H1 (cell line): ENCODE measurements around the gene ASTN1. TPM values are rescaled to one million over a fixed set of nuclear protein-coding genes. Genes with fewer than 3 reads are reported as not detected.

Experiments
- CTCF ChIA-PET: fragments of 300-600 bp; sonication (Branson Sonifier 250); formaldehyde crosslinking; loops from one replicate; lab custom pipeline; 2021; ENCODE audit not compliant: partially characterized antibody; lab: Charles Lee
- POLR2A ChIA-PET: fragments of 300-600 bp; sonication (Branson Sonifier 250); formaldehyde crosslinking; loops from one replicate; lab custom pipeline; 2021; ENCODE audit warnings: inconsistent platforms; ENCODE audit not compliant: partially characterized antibody; lab: Charles Lee
- DNase-seq, 2 experiments: peaks; one replicate each; pipeline versions ENCODE4 v3.0.0 to v3.0.0-alpha.2; 2010 to 2022; ENCODE audit warnings: low spot score in 2 of 2, low read depth in 1 of 2, mixed read lengths in 1 of 2
- FAIRE-seq: peaks from 2 replicates; lab custom pipeline; 2011; peaks lifted over from hg19 to GRCh38; lab: Jason Lieb, UNC
- H2AFZ ChIP-seq: 2 replicates; pipeline ENCODE4 v1.8.1; 2012; ENCODE audit warnings: low read length, inconsistent platforms
- H2AK5ac ChIP-seq: 2 replicates; pipeline ENCODE4 v1.6.1; 2013; ENCODE audit warnings: low read depth, low read length
- H2BK120ac ChIP-seq: replicated peaks from 2 replicates; pipeline ENCODE3; 2013; ENCODE audit warnings: low read depth, low read length, inconsistent platforms
- H2BK12ac ChIP-seq: 2 replicates; pipeline ENCODE4 v1.6.1; 2013; ENCODE audit warnings: low read depth, low read length
- H2BK15ac ChIP-seq: 2 replicates; pipeline ENCODE4 v1.6.1; 2013; ENCODE audit warnings: low read length
- H2BK20ac ChIP-seq: 2 replicates; pipeline ENCODE4 v1.6.1; 2013; ENCODE audit warnings: low read length
- H2BK5ac ChIP-seq: 2 replicates; pipeline ENCODE4 v1.6.1; 2013; ENCODE audit warnings: low read depth, low read length
- H3K14ac ChIP-seq: 2 replicates; pipeline ENCODE4 v1.6.1; 2013; ENCODE audit warnings: inconsistent platforms; ENCODE audit not compliant: insufficient read length
- H3K18ac ChIP-seq: 2 replicates; pipeline ENCODE4 v1.6.1; 2013; ENCODE audit warnings: low read length; ENCODE audit errors: extremely low read depth
- H3K23ac ChIP-seq: 2 replicates; pipeline ENCODE4 v1.6.1; 2013; ENCODE audit warnings: inconsistent platforms; ENCODE audit not compliant: insufficient read length
- H3K23me2 ChIP-seq: 2 replicates; pipeline ENCODE4 v1.6.1; 2013; ENCODE audit warnings: low read depth, low read length
- H3K27ac ChIP-seq: 2 replicates; pipeline ENCODE4 v1.6.1; 2011; ENCODE audit warnings: low read depth, low read length, inconsistent platforms
- H3K27me3 ChIP-seq, 4 experiments: replicated peaks in 1 of 4; 1 replicate in 1 of 4; 2 replicates in 3 of 4; pipeline versions ENCODE4 v1.6.1 to v1.8.1; 2011 to 2013; ENCODE audit warnings: low read length in 3 of 4, mild to moderate bottlenecking in 3 of 4, inconsistent platforms in 2 of 4, mixed read lengths in 2 of 4, moderate library complexity in 1 of 4; ENCODE audit not compliant: control insufficient read depth in 3 of 4, insufficient read depth in 3 of 4; ENCODE audit errors: extremely low read depth in 1 of 4
- H3K36me3 ChIP-seq, 4 experiments: 2 replicates each; pipeline versions ENCODE4 v1.6.1 to v1.8.1; 2011 to 2013; ENCODE audit warnings: mild to moderate bottlenecking in 4 of 4, low read length in 3 of 4, moderate library complexity in 2 of 4, control low read depth in 1 of 4, inconsistent platforms in 1 of 4; ENCODE audit not compliant: insufficient read depth in 4 of 4, control insufficient read depth in 2 of 4
- H3K4ac ChIP-seq: replicated peaks from 2 replicates; pipeline ENCODE3; 2013; ENCODE audit warnings: low read length, low read depth, mixed read lengths, inconsistent platforms; ENCODE audit not compliant: insufficient read length
- H3K4me1 ChIP-seq, 4 experiments: replicated peaks in 1 of 4; 1 replicate in 1 of 4; 2 replicates in 3 of 4; pipeline versions ENCODE4 v1.6.1 to v1.8.1; 2011 to 2013; ENCODE audit warnings: low read length in 3 of 4, inconsistent platforms in 2 of 4, mixed read lengths in 1 of 4; ENCODE audit not compliant: insufficient read depth in 4 of 4, control insufficient read depth in 3 of 4
- H3K4me2 ChIP-seq, 2 experiments: 2 replicates each; pipeline versions ENCODE4 v1.6.1 to v1.8.1; 2011 to 2013; ENCODE audit warnings: low read depth in 2 of 2, low read length in 2 of 2, control low read depth in 1 of 2, inconsistent platforms in 1 of 2, mild to moderate bottlenecking in 1 of 2; ENCODE audit not compliant: insufficient read depth in 1 of 2
- H3K4me3 ChIP-seq, 4 experiments: fragments of 200-600, 300-600 bp in 1 of 4; sonication (generic), shearing (Covaris generic), sonication (Bioruptor Twin) in 1 of 4; 2 replicates each; pipeline versions ENCODE4 v1.5.1 to v1.8.1; 2011 to 2016; ENCODE audit warnings: low read length in 4 of 4, low read depth in 3 of 4, control low read depth in 2 of 4, inconsistent platforms in 2 of 4, mild to moderate bottlenecking in 2 of 4, mixed read lengths in 1 of 4, moderate library complexity in 1 of 4; ENCODE audit not compliant: insufficient read depth in 2 of 4; ENCODE audit errors: extremely low read depth in 1 of 4
- H3K56ac ChIP-seq: replicated peaks from 2 replicates; pipeline ENCODE3; 2013; ENCODE audit warnings: low read depth, mild to moderate bottlenecking, mixed read lengths, low read length, inconsistent platforms; ENCODE audit not compliant: insufficient read length
- H3K79me1 ChIP-seq: 2 replicates; pipeline ENCODE4 v1.6.1; 2013; ENCODE audit warnings: low read depth, low read length, control low read depth
- H3K79me2 ChIP-seq, 2 experiments: 2 replicates each; pipeline versions ENCODE4 v1.6.1 to v1.8.1; 2012 to 2013; ENCODE audit warnings: low read length in 2 of 2, mild to moderate bottlenecking in 2 of 2, inconsistent platforms in 1 of 2; ENCODE audit not compliant: insufficient read depth in 2 of 2, control insufficient read depth in 1 of 2
- H3K9ac ChIP-seq, 4 experiments: replicated peaks in 1 of 4; 1 replicate in 1 of 4; 2 replicates in 3 of 4; pipeline versions ENCODE4 v1.6.1 to v1.8.1; 2011 to 2013; ENCODE audit warnings: low read depth in 3 of 4, low read length in 3 of 4, control low read depth in 2 of 4, mild to moderate bottlenecking in 2 of 4, moderate library complexity in 2 of 4, inconsistent platforms in 1 of 4; ENCODE audit errors: extremely low read depth in 1 of 4
- H3K9me3 ChIP-seq, 2 experiments: 2 replicates each; pipeline versions ENCODE4 v1.6.1 to v1.8.1; 2012 to 2013; ENCODE audit warnings: mild to moderate bottlenecking in 2 of 2, moderate library complexity in 2 of 2, control low read depth in 1 of 2, inconsistent platforms in 1 of 2, low read depth in 1 of 2, low read length in 1 of 2, mixed read lengths in 1 of 2; ENCODE audit not compliant: insufficient read depth in 2 of 2
- H4K20me1 ChIP-seq, 2 experiments: replicated peaks in 1 of 2; 2 replicates each; pipeline versions ENCODE3 to v1.8.1; 2011 to 2013; ENCODE audit warnings: inconsistent platforms in 2 of 2, low read length in 2 of 2, mild to moderate bottlenecking in 1 of 2; ENCODE audit not compliant: insufficient read depth in 2 of 2, control insufficient read depth in 1 of 2
- H4K5ac ChIP-seq: 2 replicates; pipeline ENCODE4 v1.6.1; 2013; ENCODE audit warnings: low read length, low read depth, mixed read lengths, inconsistent platforms; ENCODE audit not compliant: insufficient read length
- H4K8ac ChIP-seq: 2 replicates; pipeline ENCODE4 v1.8.0; 2013; ENCODE audit warnings: mild to moderate bottlenecking, moderate library complexity, low read length, inconsistent platforms; ENCODE audit not compliant: insufficient read depth; ENCODE audit errors: extremely low read depth
- H4K91ac ChIP-seq: replicated peaks from 2 replicates; pipeline ENCODE3; 2013; ENCODE audit warnings: low read length, mixed read lengths, inconsistent platforms; ENCODE audit not compliant: insufficient read length
- CBX5 ChIP-seq: fragments of 300-800, 300-1000 bp; sonication (generic); IDR thresholded peaks from 2 replicates; pipeline ENCODE4 v1.7.1; 2016; ENCODE audit warnings: antibody characterized with exemption, low read length, low read depth
- CBX8 ChIP-seq: fragments of 300-800, 300-1000 bp; sonication (generic); IDR thresholded peaks from 2 replicates; pipeline ENCODE4 v1.7.1; 2016; ENCODE audit warnings: low read depth, low read length, borderline replicate concordance
- EGR1 ChIP-seq: IDR thresholded peaks from 2 replicates; pipeline ENCODE4 v1.6.1; 2011; ENCODE audit warnings: low read depth, low read length, borderline replicate concordance
- JUN ChIP-seq: IDR thresholded peaks from 2 replicates; pipeline ENCODE4 v1.6.1; 2011; ENCODE audit warnings: low read depth, mild to moderate bottlenecking, improper control_type of control experiment, low read length
- POU5F1 ChIP-seq: IDR thresholded peaks from 2 replicates; pipeline ENCODE4 v1.6.1; 2011; ENCODE audit warnings: low read depth, mild to moderate bottlenecking, low read length, moderate library complexity
- RAD21 ChIP-seq, 2 experiments: IDR thresholded peaks in 1 of 2; conservative IDR thresholded peaks in 1 of 2; 2 replicates each; pipeline ENCODE4 v1.6.1; 2011; ENCODE audit warnings: low read depth in 2 of 2, low read length in 2 of 2, improper control_type of control experiment in 1 of 2, inconsistent platforms in 1 of 2, mild to moderate bottlenecking in 1 of 2, moderate library complexity in 1 of 2
- RNF2 ChIP-seq: fragments of 200-900, 300-1000 bp; sonication (generic); IDR thresholded peaks from 2 replicates; pipeline ENCODE4 v1.7.1; 2016; ENCODE audit warnings: borderline replicate concordance, low read depth, mild to moderate bottlenecking, antibody characterized with exemption, low read length; ENCODE audit not compliant: poor library complexity, severe bottlenecking; ENCODE audit errors: missing control alignments
- SIN3A ChIP-seq, 2 experiments: IDR thresholded peaks in 1 of 2; conservative IDR thresholded peaks in 1 of 2; 2 replicates each; pipeline ENCODE4 v1.6.1; 2011 to 2012; ENCODE audit warnings: low read length in 2 of 2, improper control_type of control experiment in 1 of 2, low read depth in 1 of 2, mild to moderate bottlenecking in 1 of 2
- TCF12 ChIP-seq: IDR thresholded peaks from 2 replicates; pipeline ENCODE4 v1.6.1; 2011; ENCODE audit warnings: low read depth, mild to moderate bottlenecking, low read length
- WGBS, 2 experiments: shearing (Covaris generic) in 1 of 2; methylation state at CpG; one replicate each; pipeline versions ENCODE4 v1.1.6 to v1.1.7; 2013 to 2015; ENCODE audit warnings: low lambda C conversion rate in 2 of 2, mixed read lengths in 2 of 2, inconsistent platforms in 1 of 2, low coverage in 1 of 2, missing lambda C conversion rate in 1 of 2; ENCODE audit not compliant: insufficient replicate concordance in 2 of 2, insufficient coverage in 1 of 2, insufficient read length in 1 of 2; ENCODE audit errors: extremely low coverage in 1 of 2, missing lambda C conversion rate in 1 of 2; 5-methylcytosine and 5-hydroxymethylcytosine counted together
- polyA plus RNA-seq, 7 experiments: library from polyadenylated mRNA; depleted of rRNA in 3 of 7; stranded (reverse) in 5 of 7; unstranded in 2 of 7; fragments of >200 nt in 5 of 7; fragments of 200-250 nt in 2 of 7; gene quantifications; 1 replicate in 5 of 7; 2 replicates in 1 of 7; 4 replicates in 1 of 7; pipeline versions ENCODE4 v1.2.1 to v1.2.3, GENCODE V29; 2011 to 2013; ENCODE audit warnings: missing spikeins in 2 of 7, mixed read lengths in 2 of 7
- total RNA-seq: library from RNA; stranded (reverse); fragmentation: NEBNext Ultra II Directional; extraction: Animal tissue kit (Norgen Biotek cat#: 25700); gene quantifications from 2 replicates; pipeline ENCODE4 v1.2.1, GENCODE V29; 2021

ASTN1 gene
- total and polyA plus RNA-seq, 2 of the 8 experiments (the other 6 are each of a cell fraction or from before 2014, with no cell fraction given), result 2.9 to 4.1 TPM

GRCh38 chr1:176938375-176938774 is 226.1 kb downstream of the ASTN1 start:
- no peak overlapping the region for H2AFZ ChIP-seq
- H3K23me2 ChIP-seq, result no peaks in the 10 kb centered on the region
- no peaks in the 10 kb centered on the region for H4K20me1 ChIP-seq
- TF ChIP-seq CBX5 (no peak), RNF2 (no peak), JUN (no peak), CBX8 (no peak), TCF12 (no peak), EGR1 (no peak), RAD21 (IDR thresholded peaks at IDR 0.05 in 1 of 2, conservative IDR thresholded peaks at IDR 0.05 in 1 of 2; ENCODE audit: low read depth in 2 of 2, low read length in 2 of 2) (no peak), SIN3A (conservative IDR thresholded peaks at IDR 0.05 in 1 of 2, IDR thresholded peaks at IDR 0.05 in 1 of 2; ENCODE audit: low read depth in 1 of 2, low read length in 2 of 2) (no peak), POU5F1 (no peak)
- H3K9ac ChIP-seq, result no peak overlapping the region
- no peak overlapping the region for H3K18ac ChIP-seq
- CTCF ChIA-PET, result interaction anchor here (0.8 to 19.5 kb wide), 6 partner anchors 14 to 243 kb away, joined by 3 to 203 read pairs (median 4); no protein-coding TSS in a partner anchor
- no peak overlapping the region for H3K56ac ChIP-seq
- no peak overlapping the region for H2BK120ac ChIP-seq
- POLR2A ChIA-PET, result interaction anchor here (1.0 kb wide), 1 partner anchor 19 kb away, joined by 3 read pairs; no protein-coding TSS in a partner anchor
- FAIRE-seq (no peak), DNase-seq (no peak)
- H2BK15ac ChIP-seq, result no peak overlapping the region
- no peak overlapping the region for H3K14ac ChIP-seq
- H3K79me1 ChIP-seq, result no peaks in the 10 kb centered on the region
- no peak overlapping the region for H2BK12ac ChIP-seq
- no peak overlapping the region for H2AK5ac ChIP-seq
- no peak overlapping the region for H2BK20ac ChIP-seq
- H3K79me2 ChIP-seq, result no peaks in the 10 kb centered on the region
- WGBS, 2 experiments, result 86% methylated on average over 1 of the region's 1 CpG; no CpG with 5 or more reads in 1 of the 2 experiments
- no peak overlapping the region for H2BK5ac ChIP-seq
- H3K4me2 ChIP-seq, result no peak overlapping the region
- 0 out of 4 replicates have a peak, but pooled peaks cover 0 to 2% of the 10 kb centered on the region in 2 experiments for H3K9me3 ChIP-seq
- no peak overlapping the region for H4K8ac ChIP-seq
- H3K4me1 ChIP-seq, result peaks cover 0 to 4% (median 1%) of the 10 kb centered on the region in 4 experiments; a peak in 1 of 7 replicates
- no peak overlapping the region for H3K4me3 ChIP-seq
- H3K23ac ChIP-seq, result no peak overlapping the region
- H3K27me3 ChIP-seq, result no peaks in the 10 kb centered on the region
- peaks cover 0 to 3% (median 0%) of the 10 kb centered on the region in 4 experiments; a peak in 1 of 8 replicates for H3K36me3 ChIP-seq
- no peak overlapping the region for H4K91ac ChIP-seq
- H4K5ac ChIP-seq, result no peak overlapping the region
- no peak overlapping the region for H3K4ac ChIP-seq
- no peak overlapping the region for H3K27ac ChIP-seq
